ENCODE results near the gene RETREG2.

The RETREG2 gene

DNA sequence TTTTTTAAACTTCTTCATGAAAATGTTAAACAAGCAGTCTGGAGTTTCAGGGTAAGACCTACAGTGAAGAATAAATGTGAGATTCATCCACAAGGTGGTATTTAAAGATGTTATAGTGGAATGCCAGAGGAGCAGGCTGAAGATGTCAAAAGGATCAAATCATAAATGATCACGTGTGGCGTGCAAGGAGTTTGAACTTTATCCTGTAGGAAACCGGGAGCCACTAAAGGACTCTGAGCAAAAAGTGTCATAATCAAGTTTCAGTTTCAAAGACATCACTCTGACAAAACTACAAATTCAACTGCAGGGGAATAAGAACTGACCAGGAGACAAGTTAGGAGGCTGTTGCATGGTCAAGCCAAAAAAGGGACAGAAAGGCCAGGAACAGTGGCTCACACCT, 37.4 kb upstream of the RETREG2 start:
- no peak overlapping the region for H3K27ac ChIP-seq (ENCODE audit: insufficient read depth in 1 of 2, low read depth in 1 of 2, low read length in 2 of 2, poor library complexity in 1 of 2, severe bottlenecking in 2 of 2)
- H3K4me1 ChIP-seq (ENCODE audit: control extremely low read depth in 1 of 4, control insufficient read depth in 4 of 4, insufficient read depth in 4 of 4, low read length in 3 of 4) = no peaks in the 10 kb centered on the region
- no peaks in the 10 kb centered on the region for H3K9me3 ChIP-seq (ENCODE audit: control extremely low read depth in 1 of 5, control insufficient read depth in 4 of 5, insufficient read depth in 2 of 5, low read depth in 1 of 5, low read length in 4 of 5)
- POLR2A ChIA-PET = no interaction called here
- 100% methylated on average over 3 of the region's 3 CpGs for WGBS (ENCODE audit: insufficient coverage)
- no peaks in the 10 kb centered on the region for H3K27me3 ChIP-seq (replicated peaks in 2 of 5; ENCODE audit: control insufficient read depth in 4 of 5, insufficient read depth in 5 of 5, low read length in 4 of 5)
- H3K36me3 ChIP-seq (ENCODE audit: control insufficient read depth in 4 of 4, insufficient read depth in 4 of 4, low read length in 3 of 4) = peaks cover 6 to 47% (median 21%) of the 10 kb centered on the region in 4 experiments
- no peak overlapping the region for H3K4me3 ChIP-seq (ENCODE audit: control insufficient read depth in 1 of 7, extremely low read depth in 1 of 7, insufficient read depth in 4 of 7, low read depth in 2 of 7, low read length in 6 of 7)
- no peak for DNase-seq
- CTCF ChIA-PET = interaction anchor here (5.7 kb wide), 1 partner anchor 13 kb away, joined by 19 read pairs; no protein-coding TSS in a partner anchor

DNA sequence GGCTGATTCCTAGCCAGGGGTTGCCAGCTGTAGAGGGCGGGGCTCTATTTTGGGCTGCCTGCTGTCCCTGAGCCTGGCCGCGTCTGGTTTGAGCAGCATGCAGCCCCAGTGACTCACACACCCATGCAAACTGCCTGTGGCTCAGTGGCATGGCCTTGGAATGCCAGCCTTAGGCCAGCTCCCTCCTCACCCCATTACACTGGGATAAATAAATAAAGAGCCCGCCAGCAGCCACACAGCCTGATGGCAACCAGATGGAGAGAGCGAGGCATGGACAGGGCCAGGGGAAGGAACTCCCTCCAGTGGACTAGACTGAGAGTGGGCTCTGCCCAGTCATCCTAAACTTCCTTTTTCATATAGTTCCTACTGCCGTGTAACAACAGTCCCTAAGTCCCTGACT, 35.7 kb upstream of the RETREG2 start:
- Histone ChIP-seq H3K27me3 (replicated peaks in 2 of 5; ENCODE audit: control insufficient read depth in 4 of 5, insufficient read depth in 5 of 5, low read length in 4 of 5) (no peaks in the 10 kb centered on the region), H3K4me3 (ENCODE audit: control insufficient read depth in 1 of 7, extremely low read depth in 1 of 7, insufficient read depth in 4 of 7, low read depth in 2 of 7, low read length in 6 of 7) (no peak overlapping the region), H3K9me3 (ENCODE audit: control extremely low read depth in 1 of 5, control insufficient read depth in 4 of 5, insufficient read depth in 2 of 5, low read depth in 1 of 5, low read length in 4 of 5) (no peaks in the 10 kb centered on the region), H3K4me1 (ENCODE audit: control extremely low read depth in 1 of 4, control insufficient read depth in 4 of 4, insufficient read depth in 4 of 4, low read length in 3 of 4) (no peaks in the 10 kb centered on the region), H3K36me3 (ENCODE audit: control insufficient read depth in 4 of 4, insufficient read depth in 4 of 4, low read length in 3 of 4) (peaks cover 16 to 62% (median 31%) of the 10 kb centered on the region in 4 experiments), H3K27ac (ENCODE audit: insufficient read depth in 1 of 2, low read depth in 1 of 2, low read length in 2 of 2, poor library complexity in 1 of 2, severe bottlenecking in 2 of 2) (no peak overlapping the region)
- CTCF ChIA-PET = interaction anchor here (0.8 to 5.7 kb wide), 4 partner anchors 12 to 69 kb away, joined by 3 to 19 read pairs (median 4); no protein-coding TSS in a partner anchor
- POLR2A ChIA-PET = no interaction called here
- DNase-seq = no peak
- WGBS (ENCODE audit: insufficient coverage) = 98% methylated on average over 4 of the region's 6 CpGs

DNA sequence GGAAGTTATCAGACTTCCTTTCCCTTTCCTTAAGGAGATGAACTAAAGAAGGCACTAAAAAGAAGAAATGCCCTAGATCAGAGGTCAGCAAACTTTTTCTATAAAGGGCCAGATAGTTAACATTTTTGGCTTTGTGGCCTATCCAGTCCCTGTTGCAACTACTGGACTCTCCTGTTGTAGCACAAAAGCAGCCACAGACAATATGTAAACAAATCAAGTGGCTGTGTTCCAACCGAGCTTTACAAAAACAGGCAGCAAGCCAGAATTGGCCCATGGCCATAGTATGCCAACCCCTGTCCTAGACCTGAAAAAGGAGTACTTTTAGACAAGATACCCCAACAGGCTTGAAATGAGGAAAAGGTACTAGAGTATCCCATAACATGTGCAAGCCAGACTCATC, 28.4 kb upstream of the RETREG2 start:
- Histone ChIP-seq H3K9me3 (ENCODE audit: control extremely low read depth in 1 of 5, control insufficient read depth in 4 of 5, insufficient read depth in 2 of 5, low read depth in 1 of 5, low read length in 4 of 5) (no peaks in the 10 kb centered on the region), H3K36me3 (ENCODE audit: control insufficient read depth in 4 of 4, insufficient read depth in 4 of 4, low read length in 3 of 4) (peaks cover 15 to 45% (median 21%) of the 10 kb centered on the region in 4 experiments), H3K27ac (ENCODE audit: insufficient read depth in 1 of 2, low read depth in 1 of 2, low read length in 2 of 2, poor library complexity in 1 of 2, severe bottlenecking in 2 of 2) (no peak overlapping the region), H3K27me3 (replicated peaks in 2 of 5; ENCODE audit: control insufficient read depth in 4 of 5, insufficient read depth in 5 of 5, low read length in 4 of 5) (no peaks in the 10 kb centered on the region), H3K4me1 (ENCODE audit: control extremely low read depth in 1 of 4, control insufficient read depth in 4 of 4, insufficient read depth in 4 of 4, low read length in 3 of 4) (no peaks in the 10 kb centered on the region), H3K4me3 (ENCODE audit: control insufficient read depth in 1 of 7, extremely low read depth in 1 of 7, insufficient read depth in 4 of 7, low read depth in 2 of 7, low read length in 6 of 7) (no peak overlapping the region)
- WGBS (ENCODE audit: insufficient coverage) = 73% methylated on average over 1 of the region's 1 CpG
- ChIA-PET POLR2A (no interaction called here), CTCF (interaction anchor here (0.7 to 14.8 kb wide), 4 partner anchors 9 to 121 kb away, joined by 3 to 162 read pairs (median 66); partner anchors contain the start of gene IHH)
- DNase-seq = no peak

DNA sequence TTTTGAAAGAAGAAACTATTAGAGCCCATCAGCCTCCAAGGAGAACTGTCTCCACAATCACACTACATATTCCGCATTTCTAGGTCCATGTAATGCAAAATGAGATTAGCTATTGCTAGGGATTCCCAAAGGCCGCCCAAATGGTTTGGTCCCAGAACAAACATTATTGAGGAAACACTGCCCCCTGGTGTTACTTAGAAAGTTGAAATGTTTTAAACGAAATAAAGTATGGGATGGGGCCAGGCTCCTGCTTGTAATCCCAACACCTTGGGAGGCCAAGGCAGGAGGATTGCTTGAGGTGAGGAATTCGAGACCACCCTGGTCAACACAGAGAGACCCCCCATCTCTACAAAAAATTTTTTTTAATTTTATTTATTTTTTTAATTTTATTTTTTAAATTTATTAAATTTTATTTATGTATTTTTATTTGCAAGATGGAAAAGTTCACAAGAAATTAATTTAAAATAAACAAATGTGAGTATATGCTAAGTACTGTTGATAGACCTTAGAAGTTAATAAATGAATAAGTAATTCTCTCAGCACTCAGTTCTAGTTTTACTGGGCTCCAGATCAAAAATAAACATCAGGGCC, 22.9 kb upstream of the RETREG2 start:
- Histone ChIP-seq H3K27me3 (replicated peaks in 2 of 5; ENCODE audit: control insufficient read depth in 4 of 5, insufficient read depth in 5 of 5, low read length in 4 of 5) (no peaks in the 10 kb centered on the region), H3K36me3 (ENCODE audit: control insufficient read depth in 4 of 4, insufficient read depth in 4 of 4, low read length in 3 of 4) (peaks cover 6 to 31% (median 15%) of the 10 kb centered on the region in 4 experiments), H3K4me3 (ENCODE audit: control insufficient read depth in 1 of 7, extremely low read depth in 1 of 7, insufficient read depth in 4 of 7, low read depth in 2 of 7, low read length in 6 of 7) (no peak overlapping the region), H3K4me1 (ENCODE audit: control extremely low read depth in 1 of 4, control insufficient read depth in 4 of 4, insufficient read depth in 4 of 4, low read length in 3 of 4) (peaks cover 0 to 7% (median 6%) of the 10 kb centered on the region in 4 experiments), H3K27ac (ENCODE audit: insufficient read depth in 1 of 2, low read depth in 1 of 2, low read length in 2 of 2, poor library complexity in 1 of 2, severe bottlenecking in 2 of 2) (no peak overlapping the region), H3K9me3 (ENCODE audit: control extremely low read depth in 1 of 5, control insufficient read depth in 4 of 5, insufficient read depth in 2 of 5, low read depth in 1 of 5, low read length in 4 of 5) (no peaks in the 10 kb centered on the region)
- no CpG with 5 or more reads among the region's 4 CpGs for WGBS (ENCODE audit: insufficient coverage)
- ChIA-PET CTCF (interaction anchor here (0.8 to 14.8 kb wide), 25 partner anchors 11 to 203 kb away, joined by 3 to 162 read pairs (median 8); partner anchors contain the start of genes CNPPD1, IHH and SLC23A3), POLR2A (no interaction called here)
- peak; percentile 65 to 83 (median 74) for DNase-seq

DNA sequence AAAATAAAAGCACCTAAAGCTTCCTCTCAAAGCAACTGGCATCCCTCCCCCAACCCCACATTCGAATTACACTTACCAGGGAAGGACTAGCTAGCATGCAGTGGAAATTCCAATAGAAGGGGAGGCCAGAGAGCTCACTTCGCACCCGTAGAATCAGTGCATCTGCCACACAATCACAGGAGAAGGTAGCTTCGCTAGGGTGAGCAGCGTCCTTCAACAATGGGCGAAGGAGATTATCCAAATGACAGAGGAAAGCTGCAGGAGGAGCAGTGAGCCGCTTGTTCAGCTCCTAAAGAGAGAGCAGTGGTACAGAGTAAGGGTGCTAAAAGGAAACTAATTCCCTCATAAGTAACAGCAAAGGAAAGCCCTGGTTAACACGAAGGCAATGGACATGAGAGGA, 20.7 kb upstream of the RETREG2 start:
- Histone ChIP-seq H3K27ac (ENCODE audit: insufficient read depth in 1 of 2, low read depth in 1 of 2, low read length in 2 of 2, poor library complexity in 1 of 2, severe bottlenecking in 2 of 2) (no peak overlapping the region), H3K4me3 (ENCODE audit: control insufficient read depth in 1 of 7, extremely low read depth in 1 of 7, insufficient read depth in 4 of 7, low read depth in 2 of 7, low read length in 6 of 7) (no peak overlapping the region), H3K9me3 (ENCODE audit: control extremely low read depth in 1 of 5, control insufficient read depth in 4 of 5, insufficient read depth in 2 of 5, low read depth in 1 of 5, low read length in 4 of 5) (no peaks in the 10 kb centered on the region), H3K4me1 (ENCODE audit: control extremely low read depth in 1 of 4, control insufficient read depth in 4 of 4, insufficient read depth in 4 of 4, low read length in 3 of 4) (peaks cover 0 to 14% (median 13%) of the 10 kb centered on the region in 4 experiments), H3K27me3 (replicated peaks in 2 of 5; ENCODE audit: control insufficient read depth in 4 of 5, insufficient read depth in 5 of 5, low read length in 4 of 5) (no peaks in the 10 kb centered on the region), H3K36me3 (ENCODE audit: control insufficient read depth in 4 of 4, insufficient read depth in 4 of 4, low read length in 3 of 4) (peaks cover 6 to 27% (median 13%) of the 10 kb centered on the region in 4 experiments)
- POLR2A ChIA-PET = no interaction called here
- CTCF ChIA-PET = interaction anchor here (1.0 to 14.8 kb wide), 18 partner anchors 9 to 305 kb away, joined by 3 to 162 read pairs (median 4); partner anchors contain the start of genes CNPPD1, IHH and SLC23A3
- DNase-seq = no peak
- 98% methylated on average over 6 of the region's 8 CpGs for WGBS (ENCODE audit: insufficient coverage)

DNA sequence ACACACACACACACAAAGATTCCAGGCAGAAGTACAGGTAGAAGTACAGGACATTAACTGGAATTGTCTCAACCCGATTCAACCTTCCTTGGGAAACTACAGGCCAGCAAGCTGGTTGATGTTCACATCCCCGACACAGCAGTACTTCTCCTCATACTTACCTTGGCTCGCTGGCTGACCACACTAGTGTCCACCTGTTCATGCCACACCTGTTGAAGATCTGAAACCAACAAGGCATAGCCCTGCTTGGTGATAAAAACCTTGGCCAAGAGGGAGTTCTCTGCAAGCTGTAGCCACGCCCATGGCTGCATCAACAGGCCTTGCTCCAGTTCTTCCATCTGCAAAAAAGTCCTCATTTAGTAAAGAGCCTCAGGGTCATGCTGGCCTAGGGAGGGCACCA, 20.1 kb upstream of the RETREG2 start:
- Histone ChIP-seq H3K4me3 (ENCODE audit: control insufficient read depth in 1 of 7, extremely low read depth in 1 of 7, insufficient read depth in 4 of 7, low read depth in 2 of 7, low read length in 6 of 7) (no peak overlapping the region), H3K27ac (ENCODE audit: insufficient read depth in 1 of 2, low read depth in 1 of 2, low read length in 2 of 2, poor library complexity in 1 of 2, severe bottlenecking in 2 of 2) (no peak overlapping the region), H3K9me3 (ENCODE audit: control extremely low read depth in 1 of 5, control insufficient read depth in 4 of 5, insufficient read depth in 2 of 5, low read depth in 1 of 5, low read length in 4 of 5) (no peaks in the 10 kb centered on the region), H3K36me3 (ENCODE audit: control insufficient read depth in 4 of 4, insufficient read depth in 4 of 4, low read length in 3 of 4) (peaks cover 6 to 26% (median 13%) of the 10 kb centered on the region in 4 experiments), H3K4me1 (ENCODE audit: control extremely low read depth in 1 of 4, control insufficient read depth in 4 of 4, insufficient read depth in 4 of 4, low read length in 3 of 4) (peaks cover 0 to 14% (median 13%) of the 10 kb centered on the region in 4 experiments), H3K27me3 (replicated peaks in 2 of 5; ENCODE audit: control insufficient read depth in 4 of 5, insufficient read depth in 5 of 5, low read length in 4 of 5) (no peaks in the 10 kb centered on the region)
- WGBS (ENCODE audit: insufficient coverage) = 91% methylated on average over 4 of the region's 4 CpGs
- CTCF ChIA-PET = interaction anchor here (0.6 to 14.8 kb wide), 19 partner anchors 8 to 611 kb away, joined by 3 to 162 read pairs (median 4); partner anchors contain the start of genes CNPPD1, IHH and SLC23A3
- DNase-seq = no peak
- POLR2A ChIA-PET = no interaction called here

DNA sequence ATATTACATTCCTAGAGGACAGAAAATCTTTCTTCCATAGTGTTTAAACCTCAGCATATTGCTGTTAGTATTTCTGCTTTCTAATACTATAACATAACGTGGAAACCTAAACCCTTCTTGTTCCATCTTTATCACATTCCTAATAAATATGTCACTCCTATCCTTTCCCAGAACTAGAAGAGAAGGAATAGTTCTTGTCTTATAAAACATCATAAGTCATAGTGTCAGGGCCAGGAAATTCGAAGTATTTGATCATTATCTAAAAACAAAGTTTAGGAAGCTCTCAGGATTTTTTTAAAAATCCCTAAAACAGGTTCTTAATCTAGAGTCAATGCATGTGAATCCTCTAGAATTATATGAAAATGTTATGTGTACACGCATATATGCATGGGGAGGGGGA, 19.5 kb upstream of the RETREG2 start:
- Histone ChIP-seq H3K4me1 (ENCODE audit: control extremely low read depth in 1 of 4, control insufficient read depth in 4 of 4, insufficient read depth in 4 of 4, low read length in 3 of 4) (peaks cover 0 to 14% (median 13%) of the 10 kb centered on the region in 4 experiments), H3K9me3 (ENCODE audit: control extremely low read depth in 1 of 5, control insufficient read depth in 4 of 5, insufficient read depth in 2 of 5, low read depth in 1 of 5, low read length in 4 of 5) (no peaks in the 10 kb centered on the region), H3K4me3 (ENCODE audit: control insufficient read depth in 1 of 7, extremely low read depth in 1 of 7, insufficient read depth in 4 of 7, low read depth in 2 of 7, low read length in 6 of 7) (no peak overlapping the region), H3K27ac (ENCODE audit: insufficient read depth in 1 of 2, low read depth in 1 of 2, low read length in 2 of 2, poor library complexity in 1 of 2, severe bottlenecking in 2 of 2) (no peak overlapping the region), H3K27me3 (replicated peaks in 2 of 5; ENCODE audit: control insufficient read depth in 4 of 5, insufficient read depth in 5 of 5, low read length in 4 of 5) (no peaks in the 10 kb centered on the region), H3K36me3 (ENCODE audit: control insufficient read depth in 4 of 4, insufficient read depth in 4 of 4, low read length in 3 of 4) (peaks cover 4 to 24% (median 13%) of the 10 kb centered on the region in 4 experiments)
- CTCF ChIA-PET = interaction anchor here (0.6 to 14.8 kb wide), 22 partner anchors 8 to 611 kb away, joined by 3 to 162 read pairs (median 4); partner anchors contain the start of genes CNPPD1, GLB1L, IHH and SLC23A3
- 100% methylated on average over 1 of the region's 3 CpGs for WGBS (ENCODE audit: insufficient coverage)
- POLR2A ChIA-PET = no interaction called here
- DNase-seq = no peak
